ENCODE measurements around the gene GLT1D1. TPM values are rescaled to one million over a fixed set of nuclear protein-coding genes. Genes with fewer than 3 reads are reported as not detected.

The GLT1D1 gene
- total RNA-seq, 2 donors from 2014 or later, result 0.17 to 0.45 TPM

GRCh38 chr12:128938886-128939285 lies 85.6 kb downstream of the GLT1D1 start:
- H3K9ac ChIP-seq (ENCODE audit: low read depth in 2 of 2, low read length in 2 of 2), result no peak overlapping the region
- no peak overlapping the region for H3K4me3 ChIP-seq
- H3K36me3 ChIP-seq, result no peaks in the 10 kb centered on the region
- no peak overlapping the region for H3K27ac ChIP-seq
- intact Hi-C loops (cut with DNase I), result no loop called here
- no peaks in the 10 kb centered on the region for H3K9me3 ChIP-seq
- TF ChIP-seq, protein P1, sequence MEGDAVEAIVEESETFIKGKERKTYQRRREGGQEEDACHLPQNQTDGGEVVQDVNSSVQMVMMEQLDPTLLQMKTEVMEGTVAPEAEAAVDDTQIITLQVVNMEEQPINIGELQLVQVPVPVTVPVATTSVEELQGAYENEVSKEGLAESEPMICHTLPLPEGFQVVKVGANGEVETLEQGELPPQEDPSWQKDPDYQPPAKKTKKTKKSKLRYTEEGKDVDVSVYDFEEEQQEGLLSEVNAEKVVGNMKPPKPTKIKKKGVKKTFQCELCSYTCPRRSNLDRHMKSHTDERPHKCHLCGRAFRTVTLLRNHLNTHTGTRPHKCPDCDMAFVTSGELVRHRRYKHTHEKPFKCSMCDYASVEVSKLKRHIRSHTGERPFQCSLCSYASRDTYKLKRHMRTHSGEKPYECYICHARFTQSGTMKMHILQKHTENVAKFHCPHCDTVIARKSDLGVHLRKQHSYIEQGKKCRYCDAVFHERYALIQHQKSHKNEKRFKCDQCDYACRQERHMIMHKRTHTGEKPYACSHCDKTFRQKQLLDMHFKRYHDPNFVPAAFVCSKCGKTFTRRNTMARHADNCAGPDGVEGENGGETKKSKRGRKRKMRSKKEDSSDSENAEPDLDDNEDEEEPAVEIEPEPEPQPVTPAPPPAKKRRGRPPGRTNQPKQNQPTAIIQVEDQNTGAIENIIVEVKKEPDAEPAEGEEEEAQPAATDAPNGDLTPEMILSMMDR (IDR thresholded peaks at IDR 0.05), result no peak
- H3K4me1 ChIP-seq, result no peaks in the 10 kb centered on the region
- no peak for DNase-seq
- no peaks in the 10 kb centered on the region for H3K27me3 ChIP-seq

- no peaks in the 10 kb centered on the region for H3K9me3 ChIP-seq
- H3K4me3 ChIP-seq, result no peak overlapping the region
- DNase-seq, result no peak
- intact Hi-C loops (cut with DNase I), result no loop called here
- no peak overlapping the region for H3K9ac ChIP-seq (ENCODE audit: low read depth in 2 of 2, low read length in 2 of 2)
- no peak overlapping the region for H3K27ac ChIP-seq
- H3K27me3 ChIP-seq, result no peaks in the 10 kb centered on the region
- no peaks in the 10 kb centered on the region for H3K4me1 ChIP-seq
- TF ChIP-seq, protein P1 (IDR thresholded peaks at IDR 0.05), result no peak
- no peaks in the 10 kb centered on the region for H3K36me3 ChIP-seq
These were observed 87.0 kb downstream of the GLT1D1 start for GRCh38 chr12:128940090-128940888.

DNA sequence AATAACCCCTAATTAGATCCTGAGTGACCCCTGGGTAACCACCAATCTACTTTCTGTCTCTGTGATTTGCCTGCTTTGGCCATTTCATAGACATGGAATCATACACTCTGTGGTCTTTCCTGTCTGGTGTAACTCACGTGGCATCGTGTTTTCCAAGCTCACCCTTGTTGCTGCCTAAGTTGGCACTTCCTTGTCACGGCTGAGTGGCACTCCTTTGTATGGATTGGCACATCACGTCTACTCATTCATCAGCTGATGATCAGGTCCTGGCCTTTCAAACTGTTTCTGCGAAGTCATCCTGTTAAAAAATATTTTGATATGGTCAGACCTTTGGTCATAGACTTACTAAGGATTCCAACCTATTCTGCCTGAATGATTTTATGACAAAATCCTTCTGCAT lies 87.7 kb downstream of the GLT1D1 start:
- H3K4me1 ChIP-seq, result no peaks in the 10 kb centered on the region
- no peaks in the 10 kb centered on the region for H3K27me3 ChIP-seq
- H3K36me3 ChIP-seq, result no peaks in the 10 kb centered on the region
- no peak overlapping the region for H3K4me3 ChIP-seq
- no peak overlapping the region for H3K9ac ChIP-seq (ENCODE audit: low read depth in 2 of 2, low read length in 2 of 2)
- intact Hi-C loops (cut with DNase I), result no loop called here
- no peaks in the 10 kb centered on the region for H3K9me3 ChIP-seq
- TF ChIP-seq, protein P1 (IDR thresholded peaks at IDR 0.05), result no peak
- DNase-seq, result no peak
- no peak overlapping the region for H3K27ac ChIP-seq

DNA sequence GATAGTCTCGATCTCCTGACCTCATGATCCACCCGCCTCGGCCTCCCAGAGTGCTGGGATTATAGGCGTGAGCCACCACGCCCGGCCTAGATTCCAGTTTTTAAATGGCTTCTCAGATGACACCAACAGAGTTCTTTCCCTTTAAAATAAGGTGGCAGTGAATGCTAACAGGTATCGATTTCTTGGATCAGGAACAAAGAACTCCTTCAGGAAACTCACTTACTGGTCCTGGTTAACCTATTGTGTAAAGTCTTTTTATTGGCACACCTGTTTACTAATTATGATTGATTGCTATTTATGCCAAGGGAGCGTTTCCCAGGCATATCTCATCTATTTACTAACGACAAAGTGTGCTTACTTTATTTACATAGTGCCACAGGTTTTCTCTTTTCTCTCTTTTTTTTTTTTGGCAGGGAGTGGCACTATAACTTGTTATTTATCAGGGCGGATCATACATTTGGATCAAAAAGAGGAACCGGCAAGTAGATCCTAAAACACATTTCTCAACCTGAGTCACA lies 89.7 kb downstream of the GLT1D1 start:
- Histone ChIP-seq H3K9ac (ENCODE audit: low read depth in 2 of 2, low read length in 2 of 2) (no peak overlapping the region), H3K9me3 (no peaks in the 10 kb centered on the region), H3K27me3 (no peaks in the 10 kb centered on the region), H3K27ac (no peak overlapping the region), H3K36me3 (no peaks in the 10 kb centered on the region), H3K4me3 (no peak overlapping the region), H3K4me1 (no peaks in the 10 kb centered on the region)
- intact Hi-C loops (cut with DNase I), result no loop called here
- no peak for DNase-seq
- TF ChIP-seq, protein P1 (IDR thresholded peaks at IDR 0.05), result no peak

- H3K27me3 ChIP-seq, result no peaks in the 10 kb centered on the region
- no peak overlapping the region for H3K4me3 ChIP-seq
- TF ChIP-seq, protein P1 (IDR thresholded peaks at IDR 0.05), result no peak
- no peak overlapping the region for H3K9ac ChIP-seq (ENCODE audit: low read depth in 2 of 2, low read length in 2 of 2)
- intact Hi-C loops (cut with DNase I), result no loop called here
- no peaks in the 10 kb centered on the region for H3K36me3 ChIP-seq
- H3K27ac ChIP-seq, result no peak overlapping the region
- no peak for DNase-seq
- no peaks in the 10 kb centered on the region for H3K4me1 ChIP-seq
- H3K9me3 ChIP-seq, result no peaks in the 10 kb centered on the region
These were observed 91.7 kb downstream of the GLT1D1 start for GRCh38 chr12:128944956-128945355.

All from colonic mucosa (tissue), 4 donors.